NCI-H345 (cell line): ENCODE results near the gene NRROS.

Experiments
- DNase-seq: peaks from one replicate; lab custom pipeline; 2025; lab: John Stamatoyannopoulos, UW

The NRROS gene

GRCh38 chr3:196650740-196651311 is 11.3 kb downstream of the NRROS start:
- peak; percentile 54 for DNase-seq

GRCh38 chr3:196651819-196652218 is 12.3 kb downstream of the NRROS start:
- no peak for DNase-seq

- DNase-seq = no peak
These were observed 13.7 kb downstream of the NRROS start for GRCh38 chr3:196652961-196653795.

GRCh38 chr3:196654006-196654734 is 14.7 kb downstream of the NRROS start:
- DNase-seq = no peak

- no peak for DNase-seq
These were observed 15.2 kb downstream of the NRROS start for GRCh38 chr3:196654735-196655090.

GRCh38 chr3:196655496-196655895 is 16.0 kb downstream of the NRROS start:
- DNase-seq = no peak

- DNase-seq = no peak
These were observed 16.7 kb downstream of the NRROS start for GRCh38 chr3:196656213-196656612.

GRCh38 chr3:196659901-196660351 is 20.4 kb downstream of the NRROS start:
- no peak for DNase-seq

- DNase-seq = peak; percentile 82
These were observed 21.1 kb downstream of the NRROS start for GRCh38 chr3:196660381-196661166.

- DNase-seq = peak; percentile 54
These were observed 21.9 kb downstream of the NRROS start for GRCh38 chr3:196661400-196661799.

- DNase-seq = peak; percentile 84
These were observed 22.5 kb downstream of the NRROS start for GRCh38 chr3:196662033-196662432.

- no peak for DNase-seq
These were observed 23.4 kb downstream of the NRROS start for GRCh38 chr3:196662711-196663571.

- peak; percentile 95 for DNase-seq
These were observed 26.7 kb downstream of the NRROS start for GRCh38 chr3:196666001-196666867.

GRCh38 chr3:196667056-196667825 is 27.7 kb downstream of the NRROS start:
- DNase-seq = no peak

- no peak for DNase-seq
These were observed 30.8 kb downstream of the NRROS start for GRCh38 chr3:196670339-196670738.

GRCh38 chr3:196673632-196674031 is 34.1 kb downstream of the NRROS start:
- DNase-seq = no peak

- DNase-seq = no peak
These were observed 37.9 kb downstream of the NRROS start for GRCh38 chr3:196677353-196677752.

GRCh38 chr3:196677931-196678330 is 38.4 kb downstream of the NRROS start:
- no peak for DNase-seq
